ENCODE data around the gene ATP2C1.
"Not testable (repeated sequence)": the region's sequence is repeated elsewhere in the genome, so short reads cannot be mapped to it uniquely, and the experiment has no call there.

ATP2C1 gene

DNA sequence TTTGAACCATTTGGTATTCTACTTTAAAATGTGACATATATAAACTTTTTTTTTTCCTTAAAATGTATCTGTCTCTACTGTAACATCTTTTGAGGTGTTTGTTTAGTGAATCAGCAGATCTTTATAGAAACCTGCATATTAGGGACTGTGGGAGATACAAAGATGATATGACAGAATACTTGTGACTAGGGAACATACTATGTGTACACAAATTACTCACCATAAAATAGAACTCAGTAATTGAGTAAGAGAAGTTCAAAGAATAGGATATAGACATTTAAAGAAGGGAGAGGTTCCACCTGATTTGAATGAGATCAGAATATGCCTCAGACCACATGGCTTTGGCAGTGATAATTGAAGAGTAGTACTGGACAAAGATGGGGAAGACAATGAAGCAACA is 47.9 kb downstream of the ATP2C1 start:
- no peak for DNase-seq

GRCh38 chr3:130946882-130947281 is 53.0 kb downstream of the ATP2C1 start:
- DNase-seq, result no peak

DNA sequence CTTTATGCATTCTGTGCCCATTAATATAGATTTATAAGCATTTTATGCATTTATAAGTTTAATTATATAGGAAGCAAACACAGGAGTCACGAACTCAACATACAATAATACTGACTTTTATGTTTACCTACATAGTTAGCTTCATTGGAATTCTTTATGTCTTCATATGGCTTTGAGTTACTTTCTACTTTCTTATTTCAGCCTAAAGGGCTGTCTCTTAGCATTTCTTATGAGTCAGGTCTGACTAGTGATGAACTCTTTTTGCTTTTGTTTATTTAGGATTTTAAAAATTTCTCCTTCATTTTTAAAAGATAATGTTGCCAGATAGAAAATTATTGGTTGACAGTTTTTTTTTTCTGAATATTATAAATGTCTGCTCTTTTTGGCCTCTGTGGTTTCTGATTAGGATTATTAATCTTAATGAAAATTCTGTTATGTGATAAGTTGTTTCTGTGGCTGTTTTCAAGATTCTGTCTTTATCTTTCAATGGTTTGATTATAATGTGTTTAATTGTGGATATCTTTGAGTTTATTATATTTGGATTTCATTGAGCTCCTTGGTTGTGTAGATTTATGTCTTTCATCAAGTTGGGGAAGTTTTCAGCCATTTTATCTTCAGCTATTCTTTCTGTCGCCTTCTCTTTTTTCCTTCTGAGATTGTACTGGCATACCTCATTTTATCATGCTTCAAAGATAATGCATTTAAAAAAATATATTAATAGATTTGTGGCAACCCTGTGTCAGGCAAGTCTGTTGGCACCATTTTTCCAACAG is 54.3 kb downstream of the ATP2C1 start:
- no peak for DNase-seq

DNA sequence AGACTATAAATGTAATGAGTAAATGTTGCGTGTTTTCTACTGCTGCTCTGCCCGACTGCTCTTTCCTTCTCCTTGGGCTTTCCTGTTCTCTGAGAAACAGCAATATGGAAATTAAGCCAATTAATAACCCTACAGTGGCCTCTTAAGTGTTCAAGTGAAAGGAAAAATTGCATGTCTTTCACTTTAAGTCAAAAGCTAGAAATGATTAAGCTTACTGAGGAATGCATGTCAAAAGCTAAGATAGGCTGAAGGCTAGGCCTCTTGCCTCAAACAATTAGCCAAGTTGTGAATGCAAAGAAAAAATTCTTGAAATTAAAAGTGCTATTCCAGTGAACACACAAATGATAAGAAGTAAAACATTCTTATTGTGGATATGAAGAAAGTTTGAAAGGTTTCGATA is 55.0 kb downstream of the ATP2C1 start:
- no peak for DNase-seq

DNA sequence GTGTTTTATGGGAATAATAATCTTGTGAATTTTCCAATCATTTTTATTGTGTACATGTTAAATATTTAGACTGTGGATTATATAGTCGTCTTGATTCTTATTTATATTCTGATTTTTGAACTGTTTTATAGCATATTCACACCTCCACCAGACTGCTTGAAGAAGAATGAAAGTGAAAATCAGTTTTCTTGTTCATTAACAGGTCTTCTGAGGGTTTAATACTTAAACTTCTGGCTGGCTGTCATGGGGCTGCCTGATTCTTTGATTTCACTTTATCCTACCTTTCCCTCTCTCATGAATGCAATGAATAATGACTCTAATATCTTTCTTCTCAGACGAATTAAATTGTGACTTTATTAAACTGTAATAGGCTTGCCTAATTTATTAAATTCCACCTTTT is 56.2 kb downstream of the ATP2C1 start:
- no peak for DNase-seq

DNA sequence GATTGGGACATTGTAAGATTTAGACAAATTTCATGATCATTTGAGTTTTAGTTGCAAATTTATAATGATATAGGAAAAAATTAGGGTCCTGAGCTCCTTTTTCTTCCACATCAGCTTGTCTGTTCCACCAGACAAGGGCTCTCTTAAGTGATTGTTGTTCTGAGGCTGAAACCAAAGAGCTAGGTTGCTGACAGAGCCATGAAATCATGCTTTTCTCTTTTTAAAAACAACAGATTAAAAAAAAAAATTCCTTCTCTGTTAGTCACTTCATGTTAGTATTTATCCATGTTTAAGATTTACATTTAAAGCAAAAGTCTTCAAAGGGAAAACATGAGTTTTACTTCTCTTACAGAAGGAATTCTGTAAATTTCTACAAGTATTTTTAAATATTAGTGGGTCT is 56.8 kb downstream of the ATP2C1 start:
- no peak for DNase-seq

DNA sequence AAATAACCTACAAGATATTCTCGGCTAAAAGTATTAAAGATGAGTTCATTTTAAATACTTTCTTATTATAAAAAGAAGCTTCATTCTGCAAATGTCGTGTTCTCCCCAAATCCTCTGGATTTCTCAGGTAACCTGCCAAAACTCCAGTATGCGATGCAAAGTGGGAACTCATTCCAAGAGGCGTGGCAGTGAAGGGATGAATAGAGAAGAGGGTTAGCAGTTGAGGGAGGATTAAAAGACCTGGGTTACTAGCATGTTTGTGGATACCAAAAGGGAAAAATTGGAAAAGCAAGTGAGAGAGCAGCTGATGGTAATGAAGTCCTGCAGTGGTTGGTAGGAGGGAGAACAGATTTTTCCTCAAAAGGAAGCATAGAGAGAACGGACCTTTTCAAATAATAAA is 61.6 kb downstream of the ATP2C1 start:
- DNase-seq, result no peak

DNA sequence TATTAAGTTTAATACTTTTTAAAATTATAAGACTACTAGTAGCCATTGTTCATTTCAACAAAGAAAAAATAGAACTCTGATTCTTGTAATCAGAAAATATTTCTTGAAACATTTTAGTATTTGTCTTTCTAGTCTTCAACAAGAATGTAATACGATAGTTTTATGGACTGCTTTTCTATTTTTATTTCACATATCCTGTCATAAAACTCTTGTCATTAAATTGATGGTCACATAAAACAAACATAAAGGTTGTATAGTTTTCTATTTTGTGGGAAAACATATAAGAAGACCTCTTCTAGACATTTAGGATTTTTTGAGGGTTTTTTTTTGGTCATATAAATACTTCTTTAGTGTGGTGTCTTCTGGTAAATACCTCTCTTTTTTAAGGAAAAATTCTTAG is 62.4 kb downstream of the ATP2C1 start:
- DNase-seq, result no peak

DNA sequence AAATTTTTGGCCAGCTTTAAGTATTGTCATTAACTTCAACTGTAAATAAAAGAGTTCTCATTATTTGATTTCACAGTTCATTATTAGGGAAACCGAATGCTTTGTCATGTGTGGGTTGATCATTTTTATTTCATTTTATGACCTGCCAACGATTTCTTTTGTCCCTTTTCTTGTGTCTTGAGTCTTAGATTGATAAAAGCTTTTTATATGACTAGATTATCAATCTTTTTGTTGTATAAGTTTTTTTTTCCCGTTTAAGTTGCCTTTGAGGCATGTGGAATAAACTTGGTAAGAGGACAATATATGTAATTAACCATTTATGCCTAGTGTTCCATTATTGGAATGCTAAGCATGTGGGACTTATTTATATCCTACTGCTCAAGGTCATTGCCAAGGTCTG is 62.8 kb downstream of the ATP2C1 start:
- no peak for DNase-seq

GRCh38 chr3:130960139-130960795 is 66.4 kb downstream of the ATP2C1 start:
- DNase-seq, result no peak

DNA sequence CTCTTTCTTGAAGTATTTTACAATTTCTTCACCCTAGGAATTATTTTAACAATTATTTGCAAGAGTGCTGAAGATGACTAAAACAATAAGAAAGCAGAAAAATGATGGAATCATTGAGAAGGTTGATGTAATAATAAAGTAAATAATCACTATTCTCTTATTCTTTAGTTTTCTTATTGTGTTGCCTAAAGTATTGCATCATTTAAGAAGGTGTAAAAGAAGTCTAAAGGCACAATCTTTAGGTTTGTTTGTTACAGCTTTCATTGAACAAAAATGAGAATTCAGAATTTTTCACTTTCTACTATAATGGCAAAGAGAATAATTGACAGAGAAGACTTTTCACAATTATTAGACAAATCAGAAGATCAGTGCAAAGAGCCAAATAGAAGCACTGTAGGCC is 67.6 kb downstream of the ATP2C1 start:
- DNase-seq, result no peak

GRCh38 chr3:130963444-130963843 is 69.6 kb downstream of the ATP2C1 start:
- DNase-seq, result no peak

GRCh38 chr3:130963878-130964277 is 70.0 kb downstream of the ATP2C1 start:
- DNase-seq, result no peak

DNA sequence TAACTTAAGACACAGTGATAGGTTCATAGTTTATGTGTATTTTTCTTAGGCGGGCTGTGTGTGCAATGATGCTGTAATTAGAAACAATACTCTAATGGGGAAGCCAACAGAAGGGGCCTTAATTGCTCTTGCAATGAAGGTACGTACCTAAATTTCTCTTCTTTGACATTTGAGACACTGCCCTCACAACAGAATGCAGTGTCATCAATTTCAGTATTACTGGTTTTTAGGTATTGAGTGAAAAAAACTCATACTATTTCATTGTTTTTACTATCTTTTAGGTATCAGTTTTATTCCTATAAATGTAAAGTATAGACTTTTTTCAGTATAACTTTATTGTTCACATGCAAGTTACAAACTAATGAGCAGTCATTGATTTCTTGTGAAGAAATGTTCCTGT is 73.4 kb downstream of the ATP2C1 start:
- DNase-seq, result no peak

GRCh38 chr3:130968221-130968620 is 74.3 kb downstream of the ATP2C1 start:
- DNase-seq, result no peak

DNA sequence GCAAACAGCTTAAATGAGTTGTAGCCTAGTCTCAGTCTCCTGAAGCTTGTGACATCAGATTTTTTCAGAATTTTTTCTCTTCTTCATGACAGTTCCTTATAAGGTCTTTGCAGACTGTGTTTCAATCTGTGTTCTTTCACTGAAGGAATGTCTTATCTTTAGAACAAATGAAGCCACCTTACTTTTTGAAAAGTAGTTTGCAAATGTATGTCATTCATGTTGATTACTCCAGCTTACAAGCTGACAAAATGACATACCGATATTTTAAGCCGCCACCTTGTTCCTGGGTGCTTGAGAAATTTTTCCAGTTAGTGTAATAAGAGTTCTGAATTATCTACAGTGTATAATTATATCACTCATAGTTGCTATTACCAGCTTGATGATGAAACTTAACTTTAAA is 75.7 kb downstream of the ATP2C1 start:
- no peak for DNase-seq

- no peak for DNase-seq
Measured at GRCh38 chr3:130971208-130971607, 77.3 kb downstream of the ATP2C1 start.

DNA sequence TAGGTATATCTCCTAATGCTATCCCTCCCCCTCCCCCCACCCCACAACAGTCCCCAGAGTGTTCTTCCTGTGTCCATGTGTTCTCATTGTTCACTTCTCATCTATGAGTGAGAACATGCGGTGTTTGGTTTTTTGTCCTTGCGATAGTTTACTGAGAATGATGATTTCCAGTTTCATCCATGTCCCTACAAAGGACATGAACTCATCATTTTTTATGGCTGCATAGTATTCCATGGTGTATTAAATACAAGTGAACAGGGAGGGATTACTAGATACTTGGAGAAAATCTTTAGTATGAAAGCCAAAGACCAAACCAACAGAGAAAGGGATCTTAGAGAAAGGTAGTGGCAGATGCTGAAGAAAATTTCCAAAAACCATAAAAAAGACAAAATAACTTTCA is 78.7 kb downstream of the ATP2C1 start:
- not testable (repeated sequence) for DNase-seq

- no peak for DNase-seq
Measured at GRCh38 chr3:130973406-130973805, 79.5 kb downstream of the ATP2C1 start.

- DNase-seq, result no peak
Measured at GRCh38 chr3:130974201-130974600, 80.3 kb downstream of the ATP2C1 start.

DNA sequence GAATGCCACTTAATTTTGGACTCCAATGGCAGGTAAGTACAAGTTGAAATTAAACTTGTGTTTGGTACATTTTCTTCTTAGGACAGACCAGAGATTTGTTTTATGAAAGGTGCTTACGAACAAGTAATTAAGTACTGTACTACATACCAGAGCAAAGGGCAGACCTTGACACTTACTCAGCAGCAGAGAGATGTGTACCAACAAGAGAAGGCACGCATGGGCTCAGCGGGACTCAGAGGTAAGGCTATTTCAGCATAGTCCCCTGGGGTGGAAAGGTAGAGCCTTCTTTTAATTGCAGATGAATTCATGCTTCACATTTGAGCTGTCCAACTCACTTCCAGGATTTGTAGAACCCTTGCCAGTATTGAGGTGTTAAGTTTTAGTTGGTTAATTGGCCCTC is 81.4 kb downstream of the ATP2C1 start:
- no peak for DNase-seq

DNA sequence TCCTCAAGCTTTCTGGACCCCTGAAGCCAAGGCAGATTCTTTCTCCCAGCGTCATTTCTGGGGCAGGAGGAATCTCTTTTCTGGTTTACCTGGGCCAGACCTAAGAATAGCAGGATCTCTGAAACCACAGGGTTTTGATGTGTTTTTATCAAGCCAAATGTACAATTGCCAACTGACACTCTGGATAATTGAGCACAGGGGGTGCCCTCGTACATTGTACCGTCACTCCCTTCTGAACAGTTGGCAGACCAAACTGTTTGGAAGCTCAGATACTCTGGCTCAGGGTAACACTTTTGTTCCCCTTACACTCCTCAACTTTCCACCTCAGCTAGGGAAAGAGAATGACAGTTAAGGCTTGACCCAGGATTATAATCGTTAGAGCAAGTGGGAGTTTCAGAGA is 82.8 kb downstream of the ATP2C1 start:
- no peak for DNase-seq

DNA sequence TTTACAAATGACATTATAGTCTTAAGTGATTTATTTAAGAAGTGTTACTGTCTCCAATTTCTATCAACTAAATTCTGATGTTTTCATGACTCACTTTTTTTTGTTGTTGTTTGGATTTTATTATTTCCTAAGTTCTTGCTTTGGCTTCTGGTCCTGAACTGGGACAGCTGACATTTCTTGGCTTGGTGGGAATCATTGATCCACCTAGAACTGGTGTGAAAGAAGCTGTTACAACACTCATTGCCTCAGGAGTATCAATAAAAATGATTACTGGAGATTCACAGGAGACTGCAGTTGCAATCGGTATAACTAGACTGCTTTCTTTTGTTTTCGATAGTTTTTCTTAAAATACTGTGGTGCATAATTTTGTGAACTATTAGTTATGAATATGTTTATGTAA is 85.2 kb downstream of the ATP2C1 start:
- no peak for DNase-seq

- no peak for DNase-seq
Measured at GRCh38 chr3:130981469-130981868, 87.6 kb downstream of the ATP2C1 start.

DNA sequence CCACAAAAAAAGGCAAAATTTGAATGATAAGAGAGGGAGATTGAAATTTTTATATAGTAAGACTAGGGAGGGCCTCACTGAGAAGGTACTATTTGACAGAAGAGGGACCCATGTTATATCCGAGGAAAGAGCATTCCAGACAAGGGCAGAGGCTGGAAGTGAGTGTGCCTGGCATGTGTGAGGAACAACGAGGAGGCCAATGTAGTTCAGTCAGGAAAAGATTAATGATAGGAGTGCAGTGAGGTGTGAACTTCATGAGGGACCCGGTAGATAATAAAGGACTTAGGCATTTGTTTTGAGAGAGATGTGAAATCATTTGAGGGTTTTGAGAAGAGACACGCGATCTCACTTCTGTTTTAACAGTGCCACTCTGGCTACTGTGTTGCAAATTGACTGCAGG is 96.4 kb downstream of the ATP2C1 start:
- no peak for DNase-seq
